Mesodermal cell (in vitro differentiated cells): ENCODE results near the gene GPHA2.

Experiments used
- H3K27ac ChIP-seq: 2 replicates; pipeline ENCODE4 v1.7.0; 2013; ENCODE audit warnings: mild to moderate bottlenecking, low read depth, low read length, moderate library complexity; ENCODE audit not compliant: severe bottlenecking
- H3K36me3 ChIP-seq: 2 replicates; pipeline ENCODE4 v1.7.1; 2013; ENCODE audit warnings: mild to moderate bottlenecking, low read length, moderate library complexity; ENCODE audit not compliant: control insufficient read depth, insufficient read depth
- H3K4me1 ChIP-seq: one replicate; pipeline ENCODE4 v1.7.1; 2013; ENCODE audit warnings: mild to moderate bottlenecking, low read length; ENCODE audit not compliant: insufficient read depth, control insufficient read depth, poor library complexity, severe bottlenecking
- H3K4me3 ChIP-seq: 2 replicates; pipeline ENCODE4 v1.7.0; 2013; ENCODE audit warnings: low read length, control low read depth, mild to moderate bottlenecking; ENCODE audit not compliant: insufficient read depth, poor library complexity, severe bottlenecking; ENCODE audit errors: extremely low read depth
- H3K9me3 ChIP-seq: 2 replicates; pipeline ENCODE4 v1.7.1; 2013; ENCODE audit warnings: mild to moderate bottlenecking, low read length, moderate library complexity; ENCODE audit not compliant: control insufficient read depth
- WGBS, 2 experiments: methylation state at CpG; one replicate each; pipeline ENCODE4 v1.1.5; 2013; ENCODE audit warnings: missing lambda C conversion rate in 2 of 2; ENCODE audit not compliant: insufficient coverage in 2 of 2; 5-methylcytosine and 5-hydroxymethylcytosine counted together

GPHA2 gene

GRCh38 chr11:64898076-64898445 is 37.6 kb downstream of the GPHA2 start:
- 94 to 99% methylated on average over 7 to 9 of the region's 9 CpGs for WGBS, 2 experiments
- no peaks in the 10 kb centered on the region for H3K4me1 ChIP-seq

GRCh38 chr11:64897381-64898075 is 38.2 kb downstream of the GPHA2 start:
- Histone ChIP-seq H3K4me1 (no peaks in the 10 kb centered on the region), H3K4me3 (no peak overlapping the region), H3K36me3 (peaks cover 47% of the 10 kb centered on the region), H3K27ac (no peak overlapping the region), H3K9me3 (no peaks in the 10 kb centered on the region)
- WGBS, 2 experiments: 97% methylated on average over 9 to 17 of the region's 19 CpGs

More at GRCh38 chr11:64898076-64898445, 37.6 kb downstream of the GPHA2 start:
- no peaks in the 10 kb centered on the region for H3K9me3 ChIP-seq
- H3K36me3 ChIP-seq: peaks cover 47% of the 10 kb centered on the region
- no peak overlapping the region for H3K4me3 ChIP-seq
- no peak overlapping the region for H3K27ac ChIP-seq

- Histone ChIP-seq H3K4me1 (no peaks in the 10 kb centered on the region), H3K27ac (no peak overlapping the region), H3K9me3 (no peaks in the 10 kb centered on the region), H3K36me3 (peaks cover 42% of the 10 kb centered on the region), H3K4me3 (no peak overlapping the region)
- 95 to 97% methylated on average over 13 to 14 of the region's 14 CpGs for WGBS, 2 experiments
Observed at GRCh38 chr11:64896448-64897022, 39.2 kb downstream of the GPHA2 start.

- 94 to 97% methylated on average over 25 to 38 of the region's 39 CpGs for WGBS, 2 experiments
- Histone ChIP-seq H3K4me3 (no peak overlapping the region), H3K4me1 (peaks cover 5% of the 10 kb centered on the region), H3K36me3 (peaks cover 27% of the 10 kb centered on the region), H3K9me3 (no peaks in the 10 kb centered on the region), H3K27ac (no peak overlapping the region)
Observed at GRCh38 chr11:64894812-64895452, 40.8 kb downstream of the GPHA2 start.

- Histone ChIP-seq H3K36me3 (peaks cover 24% of the 10 kb centered on the region), H3K27ac (no peak overlapping the region), H3K9me3 (no peaks in the 10 kb centered on the region), H3K4me1 (peaks cover 8% of the 10 kb centered on the region), H3K4me3 (no peak overlapping the region)
- WGBS, 2 experiments: 46 to 53% methylated on average over 8 of the region's 14 CpGs
Observed at GRCh38 chr11:64894070-64894811, 41.5 kb downstream of the GPHA2 start.

GRCh38 chr11:64893194-64894069 is 42.3 kb downstream of the GPHA2 start:
- Histone ChIP-seq H3K27ac (no peak overlapping the region), H3K36me3 (peaks cover 21% of the 10 kb centered on the region), H3K9me3 (no peaks in the 10 kb centered on the region), H3K4me3 (no peak overlapping the region), H3K4me1 (peaks cover 16% of the 10 kb centered on the region)
- WGBS, 2 experiments: 92% methylated on average over 13 to 20 of the region's 25 CpGs

GRCh38 chr11:64892838-64893193 is 42.9 kb downstream of the GPHA2 start:
- 95 to 97% methylated on average over 7 to 10 of the region's 10 CpGs for WGBS, 2 experiments
- H3K27ac ChIP-seq: no peak overlapping the region
- H3K36me3 ChIP-seq: peaks cover 19% of the 10 kb centered on the region
- peaks cover 19% of the 10 kb centered on the region for H3K4me1 ChIP-seq
- no peaks in the 10 kb centered on the region for H3K9me3 ChIP-seq
- no peak overlapping the region for H3K4me3 ChIP-seq

GRCh38 chr11:64892411-64892831 is 43.3 kb downstream of the GPHA2 start:
- H3K4me1 ChIP-seq: peaks cover 22% of the 10 kb centered on the region
- H3K9me3 ChIP-seq: no peaks in the 10 kb centered on the region
- 91 to 96% methylated on average over 10 to 11 of the region's 11 CpGs for WGBS, 2 experiments
- peaks cover 15% of the 10 kb centered on the region for H3K36me3 ChIP-seq
- H3K27ac ChIP-seq: no peak overlapping the region
- H3K4me3 ChIP-seq: no peak overlapping the region

- Histone ChIP-seq H3K4me1 (peaks cover 25% of the 10 kb centered on the region), H3K4me3 (no peak overlapping the region), H3K36me3 (peaks cover 11% of the 10 kb centered on the region), H3K9me3 (no peaks in the 10 kb centered on the region), H3K27ac (no peak overlapping the region)
- 69 to 85% methylated on average over 3 to 5 of the region's 5 CpGs for WGBS, 2 experiments
Observed at GRCh38 chr11:64891880-64892279, 43.8 kb downstream of the GPHA2 start.
